ENCODE measurements around the gene MTUS2. TPM values are rescaled to one million over a fixed set of nuclear protein-coding genes. Genes with fewer than 3 reads are reported as not detected.

The MTUS2 gene
- polyA plus RNA-seq, 1 donor from 2014 or later, result 4.4 TPM

- Histone ChIP-seq H3K27me3 (ENCODE audit: insufficient read depth, low read depth, low read length) (no peaks in the 10 kb centered on the region), H3K4me3 (ENCODE audit: low read length) (no peak overlapping the region), H2AFZ (ENCODE audit: low read depth, low read length) (no peak overlapping the region), H3K4me2 (ENCODE audit: low read length) (no peak overlapping the region), H4K20me1 (ENCODE audit: insufficient read depth) (no peaks in the 10 kb centered on the region), H3K9me3 (ENCODE audit: low read length) (no peaks in the 10 kb centered on the region), H3K79me2 (replicated peaks; ENCODE audit: insufficient read depth, low read length) (no peaks in the 10 kb centered on the region), H3F3A (ENCODE audit: insufficient read depth, low read length, poor library complexity, severe bottlenecking) (no peaks in the 10 kb centered on the region), H3K27ac (ENCODE audit: low read length) (no peak overlapping the region), H3K36me3 (ENCODE audit: insufficient read depth, low read length) (no peaks in the 10 kb centered on the region), H3K9ac (ENCODE audit: low read length) (no peak overlapping the region), H3K9me2 (ENCODE audit: insufficient read depth, low read length) (no peaks in the 10 kb centered on the region)
- TF ChIP-seq SMC3 (conservative IDR thresholded peaks at IDR 0.05; ENCODE audit: poor library complexity) (no peak), MXI1 (conservative IDR thresholded peaks at IDR 0.05; ENCODE audit: poor library complexity, severe bottlenecking) (no peak), RAD21 (conservative IDR thresholded peaks at IDR 0.05) (no peak), REST (IDR thresholded peaks at IDR 0.05; ENCODE audit: borderline replicate concordance) (no peak), POLR2AphosphoS5 (IDR thresholded peaks at IDR 0.05) (no peak), EZH2 (IDR thresholded peaks at IDR 0.05; ENCODE audit: borderline replicate concordance, insufficient read depth, low read length, poor library complexity, severe bottlenecking) (no peak), TAF1 (IDR thresholded peaks at IDR 0.05; ENCODE audit: low read depth) (no peak), EP300 (conservative IDR thresholded peaks at IDR 0.05; ENCODE audit: poor library complexity, severe bottlenecking) (no peak)
- TF ChIP-seq, protein P1, sequence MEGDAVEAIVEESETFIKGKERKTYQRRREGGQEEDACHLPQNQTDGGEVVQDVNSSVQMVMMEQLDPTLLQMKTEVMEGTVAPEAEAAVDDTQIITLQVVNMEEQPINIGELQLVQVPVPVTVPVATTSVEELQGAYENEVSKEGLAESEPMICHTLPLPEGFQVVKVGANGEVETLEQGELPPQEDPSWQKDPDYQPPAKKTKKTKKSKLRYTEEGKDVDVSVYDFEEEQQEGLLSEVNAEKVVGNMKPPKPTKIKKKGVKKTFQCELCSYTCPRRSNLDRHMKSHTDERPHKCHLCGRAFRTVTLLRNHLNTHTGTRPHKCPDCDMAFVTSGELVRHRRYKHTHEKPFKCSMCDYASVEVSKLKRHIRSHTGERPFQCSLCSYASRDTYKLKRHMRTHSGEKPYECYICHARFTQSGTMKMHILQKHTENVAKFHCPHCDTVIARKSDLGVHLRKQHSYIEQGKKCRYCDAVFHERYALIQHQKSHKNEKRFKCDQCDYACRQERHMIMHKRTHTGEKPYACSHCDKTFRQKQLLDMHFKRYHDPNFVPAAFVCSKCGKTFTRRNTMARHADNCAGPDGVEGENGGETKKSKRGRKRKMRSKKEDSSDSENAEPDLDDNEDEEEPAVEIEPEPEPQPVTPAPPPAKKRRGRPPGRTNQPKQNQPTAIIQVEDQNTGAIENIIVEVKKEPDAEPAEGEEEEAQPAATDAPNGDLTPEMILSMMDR (IDR thresholded peaks at IDR 0.05; ENCODE audit: poor library complexity, severe bottlenecking), result no peak
Measured at GRCh38 chr13:29436721-29437280, 616.7 kb downstream of the MTUS2 start.

- H4K20me1 ChIP-seq (ENCODE audit: insufficient read depth), result no peaks in the 10 kb centered on the region
- H3K9me3 ChIP-seq (ENCODE audit: low read length), result no peaks in the 10 kb centered on the region
- H3F3A ChIP-seq (ENCODE audit: insufficient read depth, low read length, poor library complexity, severe bottlenecking), result no peaks in the 10 kb centered on the region
- TF ChIP-seq, protein P1 (IDR thresholded peaks at IDR 0.05; ENCODE audit: poor library complexity, severe bottlenecking), result no peak
- TF ChIP-seq SMC3 (conservative IDR thresholded peaks at IDR 0.05; ENCODE audit: poor library complexity) (no peak), REST (IDR thresholded peaks at IDR 0.05; ENCODE audit: borderline replicate concordance) (no peak), TAF1 (IDR thresholded peaks at IDR 0.05; ENCODE audit: low read depth) (no peak), MXI1 (conservative IDR thresholded peaks at IDR 0.05; ENCODE audit: poor library complexity, severe bottlenecking) (no peak), POLR2AphosphoS5 (IDR thresholded peaks at IDR 0.05) (no peak), RAD21 (conservative IDR thresholded peaks at IDR 0.05) (no peak), EP300 (conservative IDR thresholded peaks at IDR 0.05; ENCODE audit: poor library complexity, severe bottlenecking) (no peak), EZH2 (IDR thresholded peaks at IDR 0.05; ENCODE audit: borderline replicate concordance, insufficient read depth, low read length, poor library complexity, severe bottlenecking) (no peak)
- no peak overlapping the region for H3K27ac ChIP-seq (ENCODE audit: low read length)
- no peak overlapping the region for H3K9ac ChIP-seq (ENCODE audit: low read length)
- H3K36me3 ChIP-seq (ENCODE audit: insufficient read depth, low read length), result no peaks in the 10 kb centered on the region
- H3K4me3 ChIP-seq (ENCODE audit: low read length), result no peak overlapping the region
- no peaks in the 10 kb centered on the region for H3K79me2 ChIP-seq (replicated peaks; ENCODE audit: insufficient read depth, low read length)
- H3K27me3 ChIP-seq (ENCODE audit: insufficient read depth, low read depth, low read length), result no peaks in the 10 kb centered on the region
- no peak overlapping the region for H3K4me2 ChIP-seq (ENCODE audit: low read length)
- H2AFZ ChIP-seq (ENCODE audit: low read depth, low read length), result no peak overlapping the region
- H3K9me2 ChIP-seq (ENCODE audit: insufficient read depth, low read length), result no peaks in the 10 kb centered on the region
Measured at GRCh38 chr13:29438769-29439168, 618.6 kb downstream of the MTUS2 start.

Measured in neural cell (in vitro differentiated cells).